Measurements from ENCODE around the gene RPGR.

Gene RPGR

GRCh38 chrX:38327007-38327774 is at the start of gene RPGR:
Gene RPGR, minus strand, starts transcription at chrX:38327509. Its CDS starts 142 bp downstream, at chrX:38327367.
- DNase-seq, result peak; percentile 88

- no peak for DNase-seq
Measured at GRCh38 chrX:38376747-38377146, 49.4 kb upstream of the RPGR start.

GRCh38 chrX:38375891-38376290 is 48.6 kb upstream of the RPGR start:
- DNase-seq, result no peak

GRCh38 chrX:38374431-38374830 is 47.1 kb upstream of the RPGR start:
- no peak for DNase-seq

GRCh38 chrX:38371641-38372040 is 44.3 kb upstream of the RPGR start:
- no peak for DNase-seq

GRCh38 chrX:38368774-38369173 is 41.5 kb upstream of the RPGR start:
- DNase-seq, result no peak

- DNase-seq, result no peak
Measured at GRCh38 chrX:38365954-38366353, 38.6 kb upstream of the RPGR start.

- no peak for DNase-seq
Measured at GRCh38 chrX:38363046-38363445, 35.7 kb upstream of the RPGR start.

GRCh38 chrX:38357747-38358673 is 30.7 kb upstream of the RPGR start:
- DNase-seq, result no peak

GRCh38 chrX:38356401-38356800 is 29.1 kb upstream of the RPGR start:
- DNase-seq, result no peak

GRCh38 chrX:38352362-38352761 is 25.1 kb upstream of the RPGR start, which contains the start of gene OTC:
Gene OTC, plus strand, starts transcription at chrX:38352604. Its CDS starts 93 bp downstream, at chrX:38352697.
- no peak for DNase-seq

GRCh38 chrX:38351346-38351745 is 24.0 kb upstream of the RPGR start:
- no peak for DNase-seq

GRCh38 chrX:38347136-38347535 is 19.8 kb upstream of the RPGR start:
- no peak for DNase-seq

GRCh38 chrX:38346150-38346549 is 18.8 kb upstream of the RPGR start:
- no peak for DNase-seq

- no peak for DNase-seq
Measured at GRCh38 chrX:38342853-38343778, 15.8 kb upstream of the RPGR start.

GRCh38 chrX:38341442-38341841 is 14.1 kb upstream of the RPGR start:
- DNase-seq, result no peak

GRCh38 chrX:38336538-38337240 is 9.4 kb upstream of the RPGR start:
- no peak for DNase-seq

GRCh38 chrX:38335382-38335781 is 8.1 kb upstream of the RPGR start:
- DNase-seq, result no peak

GRCh38 chrX:38332505-38332904 is 5.2 kb upstream of the RPGR start:
- no peak for DNase-seq

- no peak for DNase-seq
Measured at GRCh38 chrX:38327775-38328081, 419 bp upstream of the RPGR start.

- no peak for DNase-seq
Measured at GRCh38 chrX:38326086-38326485, 1.2 kb downstream of the RPGR start.

- DNase-seq, result no peak
Measured at GRCh38 chrX:38320819-38321218, 6.5 kb downstream of the RPGR start.

Measured in activated CD4-positive, alpha-beta T cell treated with anti-CD3 and anti-CD28 coated beads for 4 hours (primary cell).